T follicular helper cell (primary cell): ENCODE results near the gene RRN3.
"Not testable (repeated sequence)": the region's sequence is repeated elsewhere in the genome, so short reads cannot be mapped to it uniquely, and the experiment has no call there.

Experiments
- DNase-seq: peaks from one replicate; pipeline ENCODE4 v3.0.0-alpha.2; 2020; ENCODE audit warnings: low read depth

The RRN3 gene

GRCh38 chr16:15100372-15100987 is 6.4 kb upstream of the RRN3 start:
- DNase-seq: not testable (repeated sequence)

- DNase-seq: not testable (repeated sequence)
These were observed 5.4 kb upstream of the RRN3 start for GRCh38 chr16:15099366-15099909.

GRCh38 chr16:15096583-15096972 is 2.5 kb upstream of the RRN3 start:
- DNase-seq: not testable (repeated sequence)

DNA sequence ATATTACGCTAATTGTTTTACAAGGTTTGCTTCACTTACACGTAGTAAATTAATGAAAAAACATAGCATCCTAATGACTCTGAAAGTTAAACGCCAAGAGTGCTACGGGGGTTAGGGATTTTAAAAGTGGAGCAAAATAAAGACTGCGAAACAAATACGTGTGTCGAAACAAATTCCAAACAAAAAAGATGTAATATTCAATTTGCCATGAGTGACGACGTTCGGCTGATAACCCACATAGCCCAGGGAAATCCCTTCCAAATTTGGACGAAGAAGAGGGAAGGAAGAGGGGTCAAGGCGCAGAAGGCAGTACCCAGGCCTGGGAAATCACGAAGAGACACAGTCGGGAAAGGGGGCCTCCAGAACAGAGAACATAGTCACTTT is 509 bp downstream of the RRN3 start:
- not testable (repeated sequence) for DNase-seq

- DNase-seq: not testable (repeated sequence)
These were observed 3.3 kb downstream of the RRN3 start for GRCh38 chr16:15090663-15091269.

DNA sequence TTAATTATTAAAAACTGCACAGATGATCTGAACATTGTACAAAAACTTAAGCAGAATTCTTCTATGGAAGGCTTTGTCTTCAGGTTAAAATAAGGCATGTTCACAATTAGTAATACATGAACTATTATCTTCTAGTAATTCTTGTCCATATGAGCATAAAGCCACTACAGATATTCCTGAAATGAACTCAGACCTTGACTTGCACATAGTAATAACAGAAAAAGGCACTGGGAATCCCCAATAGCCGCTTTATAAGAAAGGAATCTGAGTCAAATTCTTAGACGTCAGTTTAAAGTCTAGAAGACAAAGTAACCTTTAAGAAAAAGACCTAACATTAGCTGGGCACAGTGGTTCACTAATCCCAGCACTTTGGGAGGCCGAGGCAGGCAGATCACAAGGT is 11.3 kb downstream of the RRN3 start:
- not testable (repeated sequence) for DNase-seq

DNA sequence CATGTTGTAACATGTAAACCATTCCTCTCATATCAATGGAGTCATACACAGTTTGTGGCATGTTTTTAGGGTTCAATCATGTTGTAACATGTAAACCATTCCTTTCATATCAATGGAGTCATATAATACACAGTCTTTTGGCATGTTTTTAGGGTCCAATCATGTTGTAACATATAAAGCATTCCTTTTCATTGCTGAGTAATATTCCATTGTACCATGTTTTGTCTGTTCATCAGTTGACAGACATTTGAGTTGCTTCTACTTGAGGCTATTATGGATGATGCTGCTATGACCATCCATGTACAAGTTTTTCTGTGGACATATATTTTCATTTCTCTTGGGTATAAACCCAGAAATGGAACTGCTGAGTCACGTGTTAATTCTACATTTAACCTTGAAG is 13.2 kb downstream of the RRN3 start:
- not testable (repeated sequence) for DNase-seq

DNA sequence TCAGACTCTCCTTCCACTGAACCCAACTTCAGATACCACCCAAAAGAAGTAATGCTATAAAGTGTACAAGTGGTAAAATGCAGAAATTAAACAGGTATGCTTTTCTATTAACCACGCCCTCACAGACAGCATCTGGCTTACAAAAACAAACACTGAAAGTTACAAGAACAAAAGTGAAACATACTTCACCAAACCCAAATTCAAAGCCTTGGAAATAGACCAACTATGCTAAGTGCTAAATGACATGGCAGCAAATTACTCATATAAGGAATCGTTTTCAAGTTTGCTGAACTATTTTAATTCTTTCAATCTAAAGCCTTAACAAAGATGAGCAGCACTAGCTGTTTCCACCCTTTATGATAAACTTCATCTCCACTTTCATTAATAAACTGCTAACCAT is 17.9 kb downstream of the RRN3 start:
- DNase-seq: not testable (repeated sequence)

DNA sequence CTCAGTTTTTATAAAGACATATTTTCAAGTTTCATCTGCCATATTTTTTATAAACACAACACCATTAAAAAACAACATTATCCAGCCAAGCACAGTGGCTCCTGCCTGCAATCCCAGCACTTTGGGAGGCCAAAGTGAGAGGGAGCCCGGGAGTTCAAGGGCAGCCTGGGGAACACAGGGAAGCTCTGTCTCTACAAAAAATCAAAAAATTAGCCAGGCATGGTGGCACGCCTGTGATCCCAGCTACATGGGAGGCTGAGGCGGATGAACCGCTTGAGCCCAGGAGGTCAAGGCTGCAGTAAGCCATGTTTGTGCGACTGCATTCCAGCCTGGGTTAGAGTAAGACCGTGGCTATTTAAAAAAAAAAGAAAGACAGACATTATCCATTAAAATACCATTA is 21.0 kb downstream of the RRN3 start:
- DNase-seq: no peak

DNA sequence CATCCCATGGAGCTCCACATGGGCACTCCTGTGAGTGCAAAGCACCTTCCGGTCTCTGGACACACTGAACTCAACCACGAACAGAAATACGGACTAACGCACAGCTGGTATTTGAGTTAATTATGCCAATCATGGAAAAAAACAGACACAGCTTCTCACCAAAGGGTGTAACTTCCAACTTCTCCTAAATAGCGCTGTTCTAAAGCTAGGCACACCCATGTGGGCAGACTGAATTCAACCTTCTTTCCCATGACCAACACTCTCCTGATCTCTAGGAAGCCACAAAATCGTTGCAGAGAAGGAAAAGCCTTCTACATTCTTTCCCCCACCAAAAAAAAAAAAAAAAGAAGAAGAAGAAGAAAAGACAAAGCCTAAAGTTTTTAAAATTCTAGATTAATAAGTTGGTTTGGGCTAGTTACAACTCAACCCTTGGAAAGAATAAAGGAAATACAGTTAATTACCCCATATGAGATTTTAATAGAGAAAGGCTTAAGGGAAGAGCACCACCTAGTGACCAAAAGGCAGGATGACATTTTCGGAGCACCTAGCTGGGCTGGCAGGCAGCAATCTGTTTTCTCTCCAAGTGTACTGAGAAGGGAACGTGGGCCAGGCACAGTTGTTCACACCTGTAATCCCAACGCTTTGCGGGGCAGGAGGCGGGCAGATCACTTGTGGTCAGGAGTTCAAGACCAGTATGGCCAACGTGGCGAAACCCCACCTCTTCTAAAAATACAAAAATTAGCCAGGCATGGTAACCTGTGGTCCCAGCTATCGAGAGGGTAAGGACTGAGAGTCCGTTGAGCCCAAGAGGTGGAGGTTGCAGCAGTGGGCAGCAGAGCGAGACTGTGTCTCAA is 21.9 kb downstream of the RRN3 start:
- not testable (repeated sequence) for DNase-seq

- not testable (repeated sequence) for DNase-seq
These were observed 23.1 kb downstream of the RRN3 start for GRCh38 chr16:15071013-15071412.

GRCh38 chr16:15066690-15067089 is 27.4 kb downstream of the RRN3 start:
- DNase-seq: not testable (repeated sequence)

- DNase-seq: not testable (repeated sequence)
These were observed 28.1 kb downstream of the RRN3 start for GRCh38 chr16:15065961-15066360.

GRCh38 chr16:15062085-15062810 is 31.8 kb downstream of the RRN3 start:
- not testable (repeated sequence) for DNase-seq

DNA sequence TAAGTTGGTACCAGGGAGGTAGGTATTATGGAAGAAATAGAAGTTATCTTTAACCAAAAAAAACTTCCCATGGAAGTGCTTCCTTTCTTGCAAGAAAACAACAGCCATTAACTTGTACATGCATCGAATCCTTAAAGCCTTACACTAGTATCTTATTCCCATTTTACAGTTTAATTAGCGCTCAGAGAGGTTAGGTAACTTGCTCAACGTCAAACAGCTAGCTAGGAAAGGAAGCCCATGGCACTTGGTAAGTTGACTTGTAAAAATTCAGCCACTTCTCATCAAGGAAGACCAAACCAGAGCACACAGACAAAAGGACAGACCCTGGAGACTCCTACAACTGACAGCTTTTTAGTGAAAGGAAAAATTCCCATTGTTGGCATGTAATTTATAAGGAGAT is 34.7 kb downstream of the RRN3 start:
- DNase-seq: no peak

GRCh38 chr16:15057681-15058417 is 36.2 kb downstream of the RRN3 start:
- no peak for DNase-seq

DNA sequence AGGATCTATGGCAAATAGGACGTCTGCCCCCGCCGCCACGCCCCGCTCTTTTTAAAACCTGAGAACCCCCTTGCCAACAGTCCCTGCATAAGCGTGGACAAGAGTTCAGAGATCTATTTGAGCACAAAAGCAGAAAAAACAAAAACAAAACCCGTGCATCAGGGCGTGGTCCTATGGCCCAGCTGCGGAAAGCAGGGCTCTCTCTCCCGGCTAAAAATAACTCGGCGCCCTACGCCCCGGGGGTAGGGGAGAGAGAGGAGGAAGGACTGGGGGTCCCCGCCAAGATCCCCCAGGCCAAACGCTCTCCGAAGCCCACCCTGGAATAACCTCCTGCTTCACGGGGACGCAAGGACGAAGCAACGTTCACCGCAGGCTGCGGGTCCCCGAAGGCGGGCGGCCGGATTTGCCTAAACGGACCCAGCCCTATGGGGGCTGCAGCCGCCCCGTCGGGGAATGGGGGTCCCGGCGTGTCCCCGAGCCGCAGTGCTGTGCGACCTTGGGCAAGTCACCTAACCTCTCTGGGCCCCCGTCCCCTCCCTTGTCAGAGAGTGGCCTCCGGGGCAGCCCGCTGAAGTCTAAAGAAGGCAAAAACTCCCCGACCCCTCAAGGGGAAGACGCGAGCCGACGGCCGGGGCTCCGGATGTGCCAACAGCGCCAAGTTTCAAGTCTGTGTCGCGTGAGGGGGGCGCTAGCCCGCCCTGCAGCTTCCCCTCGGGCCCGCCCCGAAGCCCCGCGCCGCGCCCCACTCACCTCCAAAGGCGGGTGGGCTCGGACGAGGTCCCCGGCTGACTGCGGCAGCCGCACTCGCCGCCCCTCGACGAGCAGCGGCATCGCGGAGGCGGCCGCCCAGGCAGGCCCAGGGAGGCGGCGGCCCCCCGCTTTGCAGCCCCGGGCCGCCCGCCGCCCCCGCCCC is 38.7 kb downstream of the RRN3 start:
- no peak for DNase-seq

DNA sequence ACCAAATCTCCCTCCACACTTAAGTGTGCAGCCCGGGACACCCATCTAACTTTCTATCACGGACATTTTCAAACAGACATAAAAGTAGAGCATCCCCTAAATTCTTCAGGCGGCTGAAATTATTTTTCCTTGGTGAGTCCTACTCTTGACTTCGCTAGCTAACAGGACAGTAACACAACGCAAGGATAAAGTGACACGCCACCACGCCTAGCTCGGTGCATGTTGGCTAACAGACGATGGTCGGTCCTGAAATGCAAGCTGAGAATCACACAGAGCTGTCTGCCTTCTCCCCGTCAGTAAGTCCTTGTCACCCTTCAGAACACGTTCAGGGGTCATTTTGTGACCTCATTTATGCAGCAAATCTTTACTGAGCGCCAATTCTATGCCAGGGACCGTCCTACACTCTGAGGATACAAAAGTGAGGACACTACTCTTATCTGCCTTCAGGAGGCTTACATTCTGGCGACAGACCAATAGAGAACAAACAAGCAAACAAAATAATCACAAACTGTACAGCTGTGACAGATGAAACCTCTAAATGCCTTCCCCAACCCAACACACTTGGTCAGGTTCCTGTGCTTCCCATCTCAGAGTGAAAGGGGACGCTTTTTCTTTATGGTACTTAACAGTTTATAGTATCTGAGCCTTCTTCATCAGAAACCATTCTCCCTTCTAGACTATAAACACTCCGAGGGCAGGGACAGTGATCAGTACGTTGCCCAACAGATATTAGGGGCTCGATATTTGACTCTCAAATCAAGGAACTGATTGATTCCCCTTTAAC is 39.5 kb downstream of the RRN3 start:
- no peak for DNase-seq

GRCh38 chr16:15053904-15054303 is 40.2 kb downstream of the RRN3 start:
- no peak for DNase-seq
